GM12875 (cell line): Measurements from ENCODE around the gene SLCO1A2.

Experiments
- H3K4me3 ChIP-seq: one replicate; pipeline ENCODE4 v1.5.1; 2011; ENCODE audit warnings: low read depth, low read length, control low read depth
- CTCF ChIP-seq: IDR thresholded peaks from 2 replicates; pipeline ENCODE4 v1.5.1; 2011; ENCODE audit warnings: low read depth, mild to moderate bottlenecking, control low read depth, inconsistent platforms, low read length, moderate library complexity, borderline replicate concordance; ENCODE audit not compliant: insufficient read depth

Gene SLCO1A2

GRCh38 chr12:21324551-21324950 lies 10.2 kb downstream of the SLCO1A2 start:
- H3K4me3 ChIP-seq, result no peak overlapping the region
- TF ChIP-seq CTCF, result no peak

- no peak for TF ChIP-seq CTCF
- H3K4me3 ChIP-seq, result no peak overlapping the region
Measured at GRCh38 chr12:21323736-21324135, 11.0 kb downstream of the SLCO1A2 start.

DNA sequence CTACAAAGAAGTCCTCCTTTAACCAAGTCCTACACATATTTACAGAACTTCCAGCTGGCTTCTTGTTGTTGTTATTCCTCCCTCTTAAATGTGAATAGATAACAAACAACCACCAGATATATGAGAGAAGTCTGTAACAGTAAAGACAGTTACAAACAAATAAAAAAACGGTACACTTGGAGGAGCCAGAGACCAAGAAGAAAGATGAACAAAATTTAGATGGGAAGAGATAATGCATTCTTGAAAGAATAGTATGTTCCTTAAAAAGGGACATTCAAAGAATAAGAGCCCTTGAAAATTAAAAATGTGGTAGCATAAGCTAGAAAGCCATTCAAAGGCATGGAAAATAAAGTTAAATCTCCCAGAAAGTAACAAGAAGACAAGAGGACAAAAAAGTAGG lies 25.9 kb downstream of the SLCO1A2 start:
- no peak overlapping the region for H3K4me3 ChIP-seq
- TF ChIP-seq CTCF, result no peak

- TF ChIP-seq CTCF, result no peak
- no peak overlapping the region for H3K4me3 ChIP-seq
Measured at GRCh38 chr12:21305661-21306060, 29.1 kb downstream of the SLCO1A2 start.

- TF ChIP-seq CTCF, result no peak
- no peak overlapping the region for H3K4me3 ChIP-seq
Measured at GRCh38 chr12:21300632-21301031, 34.1 kb downstream of the SLCO1A2 start.

- peak; percentile 54; the same call in 1 of the 2 replicates for TF ChIP-seq CTCF
- no peak overlapping the region for H3K4me3 ChIP-seq
Measured at GRCh38 chr12:21296751-21297406, 37.8 kb downstream of the SLCO1A2 start.

DNA sequence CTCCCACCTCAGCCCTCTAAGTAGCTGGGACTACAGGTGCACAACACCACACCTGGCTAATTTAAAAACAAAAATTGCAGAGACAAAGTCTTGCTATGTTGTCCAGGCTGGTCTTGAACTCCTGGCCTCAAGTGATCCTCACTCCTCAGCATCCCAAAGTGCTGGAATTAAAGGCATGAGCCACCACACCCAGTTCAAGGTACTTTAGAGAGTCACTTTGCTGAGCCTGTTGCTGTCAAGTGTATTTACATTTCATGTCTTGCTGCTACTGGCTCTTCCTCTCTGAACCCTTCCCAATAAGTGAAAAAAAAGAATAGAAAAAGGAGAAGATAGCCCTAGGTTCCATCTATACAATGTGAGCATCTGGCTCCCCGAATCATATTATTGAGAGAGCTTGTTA lies 38.4 kb downstream of the SLCO1A2 start:
- no peak for TF ChIP-seq CTCF
- H3K4me3 ChIP-seq, result no peak overlapping the region
